HepG2 (cell line): Measurements from ENCODE around the gene ZMIZ1. TPM values are rescaled to one million over a fixed set of nuclear protein-coding genes. Genes with fewer than 3 reads are reported as not detected.
A peak's percentile ranks its signal among the peaks of the same experiment; 100 is the strongest.

Experiments used
- FOSL2 ChIP-seq: sonication (generic); formaldehyde crosslinking; IDR thresholded peaks from 2 replicates; pipeline ENCODE4 v1.4.0; 2020; ENCODE audit warnings: missing genetic modification reagents
- HCFC1 ChIP-seq: fragments of 150-350 bp; IDR thresholded peaks from 2 replicates; pipeline ENCODE4 v1.6.1; 2014; ENCODE audit warnings: low read depth, low read length
- KLF16 ChIP-seq, 2 experiments: sonication (generic) in 1 of 2; formaldehyde crosslinking in 1 of 2; IDR thresholded peaks; 2 replicates each; pipeline versions ENCODE4 v1.6.1 to v1.8.0; 2016 to 2023; ENCODE audit warnings: missing genetic modification reagents in 2 of 2, missing compliant biosample characterization in 1 of 2
- PATZ1 ChIP-seq: sonication (generic); formaldehyde crosslinking; IDR thresholded peaks from 2 replicates; pipeline ENCODE4 v1.4.0; 2020; ENCODE audit warnings: missing genetic modification reagents
- REST ChIP-seq, 2 experiments: IDR thresholded peaks; 2 replicates each; pipeline ENCODE4 v1.6.1; 2011 to 2012; ENCODE audit warnings: low read length in 2 of 2, borderline replicate concordance in 1 of 2, low read depth in 1 of 2, mild to moderate bottlenecking in 1 of 2, moderate library complexity in 1 of 2
- ZFP36 ChIP-seq: fragments of 150-350 bp; IDR thresholded peaks from 2 replicates; pipeline ENCODE4 v1.6.1; 2018; ENCODE audit warnings: borderline replicate concordance, low read length, low read depth; ENCODE audit not compliant: partially characterized antibody
- ZNF33A ChIP-seq: sonication (generic); formaldehyde crosslinking; IDR thresholded peaks from 2 replicates; pipeline ENCODE4 v1.5.1; 2020; ENCODE audit warnings: missing genetic modification reagents, mild to moderate bottlenecking, moderate library complexity, borderline replicate concordance
- ZNF574 ChIP-seq: sonication (generic); formaldehyde crosslinking; IDR thresholded peaks from 2 replicates; pipeline ENCODE4 v1.4.0; 2020; ENCODE audit warnings: missing genetic modification reagents
- polyA plus RNA-seq, 8 experiments: library from polyadenylated mRNA; depleted of rRNA in 3 of 8; stranded (reverse) in 7 of 8; unstranded in 1 of 8; fragments of >200 nt; fragmentation: Illumina TruSeq in 4 of 8; extraction: Trizol in 4 of 8; gene quantifications; 2 replicates each; pipeline versions ENCODE4 v1.2.1 to v1.2.3, GENCODE V29; 2011 to 2016; ENCODE audit warnings: low read depth in 4 of 8, missing spikeins in 1 of 8, mixed read lengths in 1 of 8; ENCODE audit not compliant: insufficient read depth in 1 of 8
- total RNA-seq, 5 experiments: library from RNA; depleted of rRNA; stranded (reverse); fragments of >200 nt; fragmentation: Illumina TruSeq; extraction: Trizol; gene quantifications; 2 replicates each; pipeline ENCODE4 v1.2.3, GENCODE V29; 2016; ENCODE audit warnings: low read depth in 1 of 5

ZMIZ1 gene
- total and polyA plus RNA-seq, 2 of the 13 experiments (the other 11 are each of a cell fraction or from before 2014, with no cell fraction given): 5.3 to 10.2 TPM

- TF ChIP-seq REST (IDR thresholded peaks at IDR 0.05; ENCODE audit: borderline replicate concordance in 1 of 2, low read depth in 1 of 2, low read length in 2 of 2) (peak in 1 of 2 experiments; percentile 52; a peak in 1 of 4 replicates), ZNF574 (CRISPR knock-in tag) (peak; percentile 55; the same call in 1 of the 2 replicates), ZFP36 (no peak), FOSL2 (CRISPR knock-in tag) (peak; percentile 73), ZNF33A (no peak), HCFC1 (no peak), KLF16 (CRISPR knock-in tag; IDR thresholded peaks at IDR 0.05) (peak in 1 of 2 experiments; percentile 47; a peak in 1 of 4 replicates), PATZ1 (CRISPR knock-in tag) (peak; percentile 72)
These were observed at the start of gene ZMIZ1 (continued) for GRCh38 chr10:79068562-79069324.
